Activated T-cell treated with anti-CD3 and anti-CD28 coated beads, Interleukin-2, amount 50 U/mL, for 24 hours (primary cell): ENCODE results near the gene PHF21A.

Experiments used
- DNase-seq: peaks from one replicate; pipeline ENCODE4 v3.0.0-alpha.2; 2020
- H3K27ac Mint-ChIP-seq: 2 replicates; pipeline ENCODE4 v1.8.0; 2020; ENCODE audit warnings: mild to moderate bottlenecking, mixed read lengths
- H3K27me3 Mint-ChIP-seq: 2 replicates; pipeline ENCODE4 v1.8.0; 2020; ENCODE audit warnings: mixed read lengths
- H3K36me3 Mint-ChIP-seq: 2 replicates; pipeline ENCODE4 v1.8.0; 2020; ENCODE audit warnings: low read depth, mixed read lengths
- H3K4me1 Mint-ChIP-seq: 2 replicates; pipeline ENCODE4 v1.8.0; 2020; ENCODE audit warnings: low read depth, mixed read lengths
- H3K4me3 Mint-ChIP-seq: 2 replicates; pipeline ENCODE4 v1.8.0; 2020; ENCODE audit warnings: mild to moderate bottlenecking, moderate library complexity, mixed read lengths
- H3K9me3 Mint-ChIP-seq: 2 replicates; pipeline ENCODE4 v1.8.0; 2020; ENCODE audit warnings: mixed read lengths

The PHF21A gene

DNA sequence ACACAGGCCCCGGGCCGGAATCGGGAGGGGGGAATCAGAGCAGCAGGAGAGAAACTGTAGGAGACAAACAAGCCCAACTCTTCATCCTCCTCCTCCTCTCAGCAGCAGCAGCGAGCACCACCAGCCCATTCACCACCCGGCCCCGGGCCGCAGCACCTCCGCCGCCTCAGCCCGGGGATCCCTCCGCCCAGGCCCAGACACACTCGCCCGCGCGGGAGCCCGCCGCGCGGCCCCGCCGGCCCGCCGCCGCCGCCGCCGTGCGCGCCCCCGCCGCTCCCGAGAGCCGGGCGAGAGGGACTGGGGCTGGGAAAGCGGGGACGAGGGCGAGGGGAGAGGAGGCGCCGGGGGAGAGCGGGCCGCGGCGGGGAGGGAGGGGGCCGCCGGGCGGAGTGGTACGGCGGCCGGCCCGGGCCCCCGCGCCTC lies at the start of gene PHF21A:
TSS of gene PHF21A (minus strand) at position 154 of the 423 bp plus-strand sequence. CDS start 37,235 bp downstream, outside the sequence.
- Mint-ChIP-seq H3K27ac (peak within 1 kb of the TSS; percentile 96), H3K27me3 (no peaks in the 10 kb centered on the region), H3K36me3 (peaks cover 10% of the 10 kb centered on the region), H3K9me3 (no peaks in the 10 kb centered on the region), H3K4me1 (peaks cover 46% of the 10 kb centered on the region), H3K4me3 (peak within 1 kb of the TSS; percentile 88)
- DNase-seq, result peak; percentile 93

GRCh38 chr11:46170797-46171196 lies 49.5 kb upstream of the PHF21A start:
- Mint-ChIP-seq H3K4me1 (no peaks in the 10 kb centered on the region), H3K27me3 (peaks cover 37% of the 10 kb centered on the region), H3K9me3 (no peaks in the 10 kb centered on the region), H3K27ac (no peak overlapping the region), H3K4me3 (no peak overlapping the region), H3K36me3 (no peaks in the 10 kb centered on the region)
- no peak for DNase-seq

GRCh38 chr11:46162700-46163099 lies 41.4 kb upstream of the PHF21A start:
- no peak overlapping the region for H3K27ac Mint-ChIP-seq

DNA sequence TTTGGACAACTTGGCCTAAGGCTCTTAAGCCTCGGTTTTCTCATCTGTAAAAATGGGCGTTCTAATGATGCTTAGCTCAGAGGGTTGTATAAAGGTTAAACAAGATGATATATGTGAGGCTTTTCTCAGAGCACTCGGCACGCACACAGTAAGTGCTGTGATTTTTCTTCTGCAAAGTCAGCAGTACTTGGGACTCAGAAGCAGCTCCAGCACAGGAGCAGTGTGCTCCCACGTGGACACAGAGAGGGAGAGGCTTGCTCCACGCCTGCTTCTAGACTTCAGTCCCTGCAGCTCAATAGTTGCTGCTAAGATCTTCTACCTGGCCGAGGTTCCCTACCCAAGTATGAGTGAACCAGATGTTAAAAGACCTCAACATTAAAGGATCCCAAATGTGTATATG lies 39.9 kb upstream of the PHF21A start:
- Mint-ChIP-seq H3K9me3 (no peaks in the 10 kb centered on the region), H3K36me3 (no peaks in the 10 kb centered on the region), H3K4me3 (no peak overlapping the region), H3K4me1 (peaks cover 5% of the 10 kb centered on the region), H3K27me3 (peaks cover 60% of the 10 kb centered on the region), H3K27ac (no peak overlapping the region)
- no peak for DNase-seq

More at GRCh38 chr11:46162700-46163099, 41.4 kb upstream of the PHF21A start:
- Mint-ChIP-seq H3K9me3 (no peaks in the 10 kb centered on the region), H3K27me3 (peaks cover 59% of the 10 kb centered on the region), H3K4me1 (peaks cover 5% of the 10 kb centered on the region), H3K36me3 (no peaks in the 10 kb centered on the region), H3K4me3 (no peak overlapping the region)
- no peak for DNase-seq

GRCh38 chr11:46160100-46160499 lies 38.8 kb upstream of the PHF21A start:
- peaks cover 56% of the 10 kb centered on the region for H3K27me3 Mint-ChIP-seq
- DNase-seq, result no peak
- no peak overlapping the region for H3K4me3 Mint-ChIP-seq
- no peaks in the 10 kb centered on the region for H3K9me3 Mint-ChIP-seq
- H3K4me1 Mint-ChIP-seq, result peaks cover 5% of the 10 kb centered on the region
- no peak overlapping the region for H3K27ac Mint-ChIP-seq
- H3K36me3 Mint-ChIP-seq, result no peaks in the 10 kb centered on the region

GRCh38 chr11:46159680-46160079 lies 38.4 kb upstream of the PHF21A start:
- peaks cover 5% of the 10 kb centered on the region for H3K4me1 Mint-ChIP-seq

GRCh38 chr11:46149826-46150225 lies 28.6 kb upstream of the PHF21A start:
- peaks cover 7% of the 10 kb centered on the region for H3K27me3 Mint-ChIP-seq
- H3K4me3 Mint-ChIP-seq, result no peak overlapping the region
- no peak for DNase-seq
- H3K36me3 Mint-ChIP-seq, result no peaks in the 10 kb centered on the region
- no peak overlapping the region for H3K27ac Mint-ChIP-seq
- no peaks in the 10 kb centered on the region for H3K9me3 Mint-ChIP-seq
- peaks cover 3% of the 10 kb centered on the region for H3K4me1 Mint-ChIP-seq

More at GRCh38 chr11:46159680-46160079, 38.4 kb upstream of the PHF21A start:
- DNase-seq, result no peak
- H3K36me3 Mint-ChIP-seq, result no peaks in the 10 kb centered on the region
- H3K27ac Mint-ChIP-seq, result no peak overlapping the region
- no peak overlapping the region for H3K4me3 Mint-ChIP-seq
- H3K9me3 Mint-ChIP-seq, result no peaks in the 10 kb centered on the region
- peaks cover 56% of the 10 kb centered on the region for H3K27me3 Mint-ChIP-seq

- no peak overlapping the region for H3K4me3 Mint-ChIP-seq
- DNase-seq, result no peak
- peaks cover 7% of the 10 kb centered on the region for H3K27me3 Mint-ChIP-seq
- no peaks in the 10 kb centered on the region for H3K36me3 Mint-ChIP-seq
- H3K4me1 Mint-ChIP-seq, result peaks cover 3% of the 10 kb centered on the region
- no peak overlapping the region for H3K27ac Mint-ChIP-seq
- H3K9me3 Mint-ChIP-seq, result no peaks in the 10 kb centered on the region
These were observed 28.1 kb upstream of the PHF21A start for GRCh38 chr11:46149342-46149741.

DNA sequence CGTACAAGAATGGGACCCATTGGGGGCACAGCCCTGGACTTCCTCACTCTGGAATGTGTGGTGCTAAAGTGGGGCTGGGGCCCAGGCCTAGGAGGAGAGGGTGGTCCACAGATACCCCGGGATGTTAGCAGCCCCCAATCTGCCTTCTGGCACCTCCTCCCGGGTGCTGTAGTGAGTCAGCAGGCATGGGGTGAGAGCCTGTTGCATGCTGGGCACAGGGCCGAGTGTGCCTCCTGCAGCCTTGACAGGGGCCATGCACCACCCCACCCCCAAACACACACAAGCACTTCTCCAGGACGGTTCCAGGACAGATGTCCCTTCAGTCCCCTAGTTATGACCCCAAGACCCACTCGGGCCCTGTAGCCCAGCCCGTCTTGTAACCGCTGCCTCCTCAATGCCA lies 23.5 kb upstream of the PHF21A start:
- H3K27me3 Mint-ChIP-seq, result peaks cover 2% of the 10 kb centered on the region
- H3K36me3 Mint-ChIP-seq, result no peaks in the 10 kb centered on the region
- no peak overlapping the region for H3K27ac Mint-ChIP-seq
- no peak for DNase-seq
- H3K4me1 Mint-ChIP-seq, result peaks cover 1% of the 10 kb centered on the region
- H3K9me3 Mint-ChIP-seq, result no peaks in the 10 kb centered on the region
- H3K4me3 Mint-ChIP-seq, result no peak overlapping the region

- H3K4me3 Mint-ChIP-seq, result no peak overlapping the region
- no peaks in the 10 kb centered on the region for H3K4me1 Mint-ChIP-seq
- no peak overlapping the region for H3K27ac Mint-ChIP-seq
- no peak for DNase-seq
- no peaks in the 10 kb centered on the region for H3K36me3 Mint-ChIP-seq
- no peaks in the 10 kb centered on the region for H3K9me3 Mint-ChIP-seq
- H3K27me3 Mint-ChIP-seq, result peaks cover 5% of the 10 kb centered on the region
These were observed 22.0 kb upstream of the PHF21A start for GRCh38 chr11:46143049-46143806.

GRCh38 chr11:46142561-46142960 lies 21.3 kb upstream of the PHF21A start:
- Mint-ChIP-seq H3K4me3 (no peak overlapping the region), H3K9me3 (no peaks in the 10 kb centered on the region), H3K4me1 (no peaks in the 10 kb centered on the region), H3K27me3 (peaks cover 5% of the 10 kb centered on the region), H3K27ac (no peak overlapping the region), H3K36me3 (no peaks in the 10 kb centered on the region)
- no peak for DNase-seq

GRCh38 chr11:46141597-46141996 lies 20.3 kb upstream of the PHF21A start:
- H3K4me1 Mint-ChIP-seq, result no peaks in the 10 kb centered on the region
- H3K4me3 Mint-ChIP-seq, result no peak overlapping the region
- H3K36me3 Mint-ChIP-seq, result no peaks in the 10 kb centered on the region
- peaks cover 5% of the 10 kb centered on the region for H3K27me3 Mint-ChIP-seq
- no peak overlapping the region for H3K27ac Mint-ChIP-seq
- no peak for DNase-seq
- H3K9me3 Mint-ChIP-seq, result no peaks in the 10 kb centered on the region

GRCh38 chr11:46134540-46134939 lies 13.3 kb upstream of the PHF21A start:
- Mint-ChIP-seq H3K9me3 (no peaks in the 10 kb centered on the region), H3K27ac (no peak overlapping the region), H3K4me3 (no peak overlapping the region), H3K4me1 (no peaks in the 10 kb centered on the region), H3K36me3 (no peaks in the 10 kb centered on the region), H3K27me3 (peaks cover 3% of the 10 kb centered on the region)
- DNase-seq, result no peak

GRCh38 chr11:46134061-46134460 lies 12.8 kb upstream of the PHF21A start:
- H3K4me1 Mint-ChIP-seq, result no peaks in the 10 kb centered on the region
- no peak overlapping the region for H3K4me3 Mint-ChIP-seq
- H3K27ac Mint-ChIP-seq, result no peak overlapping the region
- DNase-seq, result no peak
- H3K9me3 Mint-ChIP-seq, result no peaks in the 10 kb centered on the region
- H3K27me3 Mint-ChIP-seq, result peaks cover 3% of the 10 kb centered on the region
- H3K36me3 Mint-ChIP-seq, result no peaks in the 10 kb centered on the region

DNA sequence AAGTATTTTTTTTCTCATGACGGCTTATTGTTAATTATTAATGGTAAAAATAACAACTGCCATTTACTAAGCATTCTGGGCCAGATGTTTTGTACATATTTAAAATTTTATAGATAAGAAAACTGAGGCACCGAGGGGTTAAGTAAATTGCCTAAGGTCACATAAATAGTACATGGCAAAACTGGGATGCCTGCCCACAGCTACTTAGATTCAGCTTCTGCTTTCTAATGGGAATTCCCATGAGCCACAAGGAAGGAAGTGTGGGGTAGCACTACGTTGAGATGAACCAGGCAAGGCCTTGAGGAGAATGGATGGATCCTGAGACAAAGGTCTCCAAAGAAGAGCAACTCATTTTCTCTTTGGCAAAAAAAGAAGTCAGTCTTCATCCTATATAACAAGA lies 11.9 kb upstream of the PHF21A start:
- no peaks in the 10 kb centered on the region for H3K9me3 Mint-ChIP-seq
- no peak overlapping the region for H3K4me3 Mint-ChIP-seq
- H3K36me3 Mint-ChIP-seq, result no peaks in the 10 kb centered on the region
- H3K27me3 Mint-ChIP-seq, result no peaks in the 10 kb centered on the region
- no peak for DNase-seq
- H3K4me1 Mint-ChIP-seq, result no peaks in the 10 kb centered on the region
- no peak overlapping the region for H3K27ac Mint-ChIP-seq
